HG02588 (cell line): ENCODE measurements around the gene RPL13A.
"Not testable (repeated sequence)": the region's sequence is repeated elsewhere in the genome, so short reads cannot be mapped to it uniquely, and the experiment has no call there.

Experiments used
- ATAC-seq: cut with Tn5 transposase; IDR thresholded peaks from one replicate; pipeline ENCODE4 v1.9.1; 2021; ENCODE audit warnings: mild to moderate bottlenecking, moderate library complexity; ENCODE audit not compliant: unreplicated experiment

Gene RPL13A

GRCh38 chr19:49487277-49488045, at the start of gene RPL13A:
TSS of gene RPL13A (plus strand) at chr19:49487608. CDS start at chr19:49487630, 22 bp downstream.
- peak; percentile 93 for ATAC-seq

- ATAC-seq = no peak
These were observed 49.1 kb upstream of the RPL13A start for GRCh38 chr19:49438261-49438660.

GRCh38 chr19:49439836-49440235, 47.6 kb upstream of the RPL13A start:
- no peak for ATAC-seq

GRCh38 chr19:49440439-49441209, 46.8 kb upstream of the RPL13A start:
- ATAC-seq = no peak

- ATAC-seq = no peak
These were observed 46.0 kb upstream of the RPL13A start, which contains the start of gene SLC17A7 for GRCh38 chr19:49441210-49441959. TSS of gene SLC17A7 (minus strand) at chr19:49441527. CDS start at chr19:49441379, 148 bp downstream.

- ATAC-seq = no peak
These were observed 45.5 kb upstream of the RPL13A start for GRCh38 chr19:49441960-49442350.

- ATAC-seq = no peak
These were observed 45.1 kb upstream of the RPL13A start for GRCh38 chr19:49442354-49442753.

GRCh38 chr19:49442771-49443365, 44.5 kb upstream of the RPL13A start:
- ATAC-seq = peak; percentile 15

- ATAC-seq = peak; percentile 73
These were observed 43.9 kb upstream of the RPL13A start for GRCh38 chr19:49443366-49444099.

GRCh38 chr19:49444100-49444700, 43.2 kb upstream of the RPL13A start:
- ATAC-seq = not testable (repeated sequence)

GRCh38 chr19:49445997-49446396, 41.4 kb upstream of the RPL13A start:
- no peak for ATAC-seq

GRCh38 chr19:49447485-49448431, 39.6 kb upstream of the RPL13A start:
- no peak for ATAC-seq

- no peak for ATAC-seq
These were observed 39.0 kb upstream of the RPL13A start for GRCh38 chr19:49448432-49448786.

GRCh38 chr19:49450405-49450804, 37.0 kb upstream of the RPL13A start:
- no peak for ATAC-seq

- ATAC-seq = peak; percentile 57
These were observed 35.8 kb upstream of the RPL13A start, which contains the start of gene PIH1D1 for GRCh38 chr19:49451430-49452181. TSS of gene PIH1D1 (minus strand) at chr19:49451814. CDS start at chr19:49451574, 240 bp downstream.

GRCh38 chr19:49453013-49453756, 34.2 kb upstream of the RPL13A start, which contains the start of gene ALDH16A1:
TSS of gene ALDH16A1 (plus strand) at chr19:49453225. CDS start at chr19:49453332, 107 bp downstream.
- peak; percentile 72 for ATAC-seq

GRCh38 chr19:49453757-49454240, 33.6 kb upstream of the RPL13A start:
- no peak for ATAC-seq
